Fibroblast of the aortic adventitia (primary cell): ENCODE data around the gene NCOA4. TPM values are rescaled to one million over a fixed set of nuclear protein-coding genes. Genes with fewer than 3 reads are reported as not detected.
"Not testable (repeated sequence)": the region's sequence is repeated elsewhere in the genome, so short reads cannot be mapped to it uniquely, and the experiment has no call there.

Experiments
- DNase-seq: peaks from one replicate; pipeline ENCODE4 v3.0.0-alpha.2; 2010; ENCODE audit warnings: low read depth
- H3K4me3 ChIP-seq: 2 replicates; pipeline ENCODE4 v1.5.1; 2011; ENCODE audit warnings: low read depth, mild to moderate bottlenecking, control low read depth, low read length, moderate library complexity
- total RNA-seq: library from RNA; depleted of rRNA; stranded (reverse); fragments of >200 nt; gene quantifications from 2 replicates; pipeline ENCODE4 v1.2.3, GENCODE V29; 2012; ENCODE audit warnings: low replicate concordance
- TF ChIP-seq, protein P1 (sequence below): IDR thresholded peaks from 2 replicates; pipeline ENCODE4 v1.5.1; 2011; ENCODE audit warnings: mild to moderate bottlenecking, low read length, control low read depth, inconsistent platforms; ENCODE audit not compliant: insufficient read depth

Gene NCOA4
- total RNA-seq, 1 donor, result 187 TPM

GRCh38 chr10:46052057-46052790 lies 21.8 kb upstream of the NCOA4 start:
- TF ChIP-seq, protein P1, sequence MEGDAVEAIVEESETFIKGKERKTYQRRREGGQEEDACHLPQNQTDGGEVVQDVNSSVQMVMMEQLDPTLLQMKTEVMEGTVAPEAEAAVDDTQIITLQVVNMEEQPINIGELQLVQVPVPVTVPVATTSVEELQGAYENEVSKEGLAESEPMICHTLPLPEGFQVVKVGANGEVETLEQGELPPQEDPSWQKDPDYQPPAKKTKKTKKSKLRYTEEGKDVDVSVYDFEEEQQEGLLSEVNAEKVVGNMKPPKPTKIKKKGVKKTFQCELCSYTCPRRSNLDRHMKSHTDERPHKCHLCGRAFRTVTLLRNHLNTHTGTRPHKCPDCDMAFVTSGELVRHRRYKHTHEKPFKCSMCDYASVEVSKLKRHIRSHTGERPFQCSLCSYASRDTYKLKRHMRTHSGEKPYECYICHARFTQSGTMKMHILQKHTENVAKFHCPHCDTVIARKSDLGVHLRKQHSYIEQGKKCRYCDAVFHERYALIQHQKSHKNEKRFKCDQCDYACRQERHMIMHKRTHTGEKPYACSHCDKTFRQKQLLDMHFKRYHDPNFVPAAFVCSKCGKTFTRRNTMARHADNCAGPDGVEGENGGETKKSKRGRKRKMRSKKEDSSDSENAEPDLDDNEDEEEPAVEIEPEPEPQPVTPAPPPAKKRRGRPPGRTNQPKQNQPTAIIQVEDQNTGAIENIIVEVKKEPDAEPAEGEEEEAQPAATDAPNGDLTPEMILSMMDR, result no peak
- H3K4me3 ChIP-seq, result no peak overlapping the region
- no peak for DNase-seq

DNA sequence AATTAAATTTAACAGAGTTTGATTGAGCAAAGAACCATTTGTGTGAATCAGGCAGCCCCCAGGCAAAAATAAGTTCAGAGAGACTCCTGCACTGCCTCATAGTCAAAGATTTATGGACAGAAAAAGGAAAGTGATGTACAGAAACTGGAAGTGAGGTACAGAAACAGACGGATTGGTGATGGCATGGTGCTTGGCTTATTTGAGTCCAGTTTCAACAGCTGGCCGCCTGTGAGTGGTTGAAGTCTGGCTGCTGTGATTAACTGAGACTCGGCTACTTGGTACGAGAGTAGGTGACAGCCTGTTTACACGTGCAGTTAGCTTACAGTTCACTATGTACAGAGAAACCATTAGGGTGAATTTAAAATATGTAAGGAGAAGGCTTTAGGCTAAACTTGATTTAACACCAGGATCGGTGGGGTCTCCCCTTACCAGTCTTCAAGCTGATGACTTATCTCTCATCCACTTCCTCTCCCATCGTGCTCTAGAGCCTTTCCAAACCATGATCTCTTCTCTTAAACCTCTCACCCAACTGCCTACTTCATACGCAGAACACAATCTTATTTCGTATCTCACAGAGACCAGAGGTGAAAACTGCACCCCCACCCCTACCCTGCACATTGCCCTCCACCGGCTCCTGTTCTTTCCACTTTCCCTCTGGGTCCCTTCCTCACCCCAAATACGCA lies 20.7 kb upstream of the NCOA4 start:
- TF ChIP-seq, protein P1, result no peak
- no peak overlapping the region for H3K4me3 ChIP-seq
- DNase-seq, result no peak

- H3K4me3 ChIP-seq, DNase-seq: not testable (repeated sequence)
Measured at GRCh38 chr10:46049497-46049831, 19.0 kb upstream of the NCOA4 start.

- no peak for DNase-seq
- TF ChIP-seq, protein P1, result no peak
- H3K4me3 ChIP-seq, result no peak overlapping the region
Measured at GRCh38 chr10:46048152-46048551, 17.7 kb upstream of the NCOA4 start.

DNA sequence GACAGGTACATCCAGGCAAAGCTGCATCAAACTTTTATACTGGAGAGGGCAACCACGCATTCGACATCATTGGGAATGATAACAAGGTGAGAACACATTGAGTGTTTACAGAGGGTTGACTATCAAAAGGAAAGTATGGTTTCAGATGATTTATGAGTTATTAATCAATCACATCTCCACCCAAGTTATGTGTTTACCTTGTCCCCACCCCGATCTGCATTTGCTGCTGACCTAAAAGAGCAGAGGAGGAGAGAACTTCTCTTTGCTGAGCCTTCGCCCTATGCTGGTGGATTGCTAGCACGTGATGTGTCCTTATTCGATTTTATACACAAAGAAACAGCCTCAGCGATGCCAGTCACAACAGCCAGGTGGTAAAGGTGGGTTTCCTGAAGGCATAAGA lies 15.8 kb upstream of the NCOA4 start, which contains the start of gene MSMB:
TSS of gene MSMB (minus strand) at position 9 of the 400 bp plus-strand sequence. CDS start 32 bp downstream, outside the sequence.
- DNase-seq, result no peak
- H3K4me3 ChIP-seq, result no peak within 1 kb of the TSS
- TF ChIP-seq, protein P1, result no peak

DNA sequence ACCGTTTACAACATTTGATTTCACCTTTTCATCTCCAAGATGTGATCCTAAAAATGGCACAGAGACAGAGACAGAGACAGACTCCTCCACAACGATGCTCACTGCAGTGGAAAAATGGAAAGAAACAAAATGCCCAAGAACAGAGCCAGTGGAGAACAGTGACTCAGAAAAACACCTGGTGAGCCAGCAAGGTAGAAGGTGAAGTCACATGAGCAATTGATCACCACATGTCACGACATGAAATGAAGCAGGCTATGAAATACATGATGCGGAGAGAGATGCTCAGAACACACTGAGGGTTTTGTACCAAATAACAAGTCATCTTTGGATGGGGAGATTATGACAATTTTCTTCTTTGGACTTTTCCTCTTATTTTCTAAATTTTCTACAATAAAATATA lies 12.1 kb upstream of the NCOA4 start:
- H3K4me3 ChIP-seq, result no peak overlapping the region
- no peak for DNase-seq
- TF ChIP-seq, protein P1, result no peak

- no peak for DNase-seq
- no peak overlapping the region for H3K4me3 ChIP-seq
Measured at GRCh38 chr10:46040004-46040403, 9.6 kb upstream of the NCOA4 start.

More at GRCh38 chr10:46040004-46040403, 9.6 kb upstream of the NCOA4 start:
- TF ChIP-seq, protein P1, result no peak
